NCI-H510A (cell line): ENCODE data around the gene C3orf70.

ENCODE experiments used
- DNase-seq: peaks from one replicate; lab custom pipeline; 2025; lab: John Stamatoyannopoulos, UW

C3orf70 gene

GRCh38 chr3:185049710-185050109, 103.2 kb downstream of the C3orf70 start:
- no peak for DNase-seq

DNA sequence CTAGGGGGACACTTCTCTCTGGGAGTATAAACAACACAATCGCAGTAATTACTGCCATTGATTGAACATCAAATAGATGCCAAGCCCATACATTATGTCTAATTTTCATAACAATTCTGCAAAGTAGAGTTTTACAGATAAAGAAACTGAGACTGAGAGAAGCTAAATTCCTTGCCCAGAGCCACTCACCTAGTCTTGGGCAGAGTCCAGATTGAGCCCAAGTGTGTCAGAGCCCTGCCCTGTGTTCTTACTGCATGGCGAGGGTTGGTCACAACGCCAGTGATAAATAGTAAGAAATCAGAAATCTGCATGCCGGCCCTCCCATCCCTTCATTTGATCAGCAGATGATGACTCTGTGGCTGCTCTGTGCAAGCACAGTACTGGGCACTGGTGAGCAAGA, 106.3 kb downstream of the C3orf70 start:
- DNase-seq, result no peak

DNA sequence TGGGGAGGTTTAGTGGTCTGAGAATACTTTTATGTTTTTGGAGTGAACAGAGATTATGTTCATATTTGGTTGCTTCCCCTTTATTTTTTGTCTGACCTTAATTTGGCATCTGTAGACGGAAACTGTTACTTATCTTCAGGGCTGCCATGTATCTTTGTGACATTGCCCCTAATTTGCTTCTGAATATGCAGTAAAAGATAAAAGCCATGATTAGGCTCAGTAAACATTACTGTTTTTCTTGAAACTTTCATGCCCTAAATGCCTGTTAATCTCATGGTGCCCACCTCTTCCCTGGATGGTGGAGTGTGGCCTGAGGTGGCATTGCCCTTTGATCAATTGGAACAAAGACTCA, 106.7 kb downstream of the C3orf70 start:
- no peak for DNase-seq

- DNase-seq, result no peak
Observed at GRCh38 chr3:185042312-185043050, 110.4 kb downstream of the C3orf70 start.

GRCh38 chr3:185041540-185041939, 111.3 kb downstream of the C3orf70 start:
- no peak for DNase-seq

GRCh38 chr3:185040425-185040824, 112.4 kb downstream of the C3orf70 start:
- DNase-seq, result no peak

- no peak for DNase-seq
Observed at GRCh38 chr3:185037801-185038200, 115.1 kb downstream of the C3orf70 start.

- no peak for DNase-seq
Observed at GRCh38 chr3:185030951-185031350, 121.9 kb downstream of the C3orf70 start.

DNA sequence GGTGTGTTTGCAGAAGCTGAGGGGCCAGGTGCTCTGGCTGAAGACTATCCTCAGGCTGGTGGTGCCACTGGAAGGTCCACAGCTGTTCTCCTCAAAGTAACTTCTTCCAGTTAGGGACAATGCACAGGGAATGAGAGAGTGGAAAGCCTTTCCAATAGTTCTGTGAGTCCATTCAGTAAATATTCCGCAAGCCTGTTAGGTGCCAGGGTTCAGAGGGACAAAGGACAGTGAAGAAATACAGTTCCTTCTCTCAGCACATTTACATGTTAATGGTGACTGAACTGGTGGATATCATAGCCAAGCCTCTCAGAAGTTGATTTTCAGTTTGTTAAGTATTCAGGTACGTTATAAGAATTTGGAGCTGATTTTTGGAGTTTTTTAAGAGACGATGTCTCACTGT, 122.5 kb downstream of the C3orf70 start:
- DNase-seq, result no peak

GRCh38 chr3:185029086-185029485, 123.8 kb downstream of the C3orf70 start:
- no peak for DNase-seq

DNA sequence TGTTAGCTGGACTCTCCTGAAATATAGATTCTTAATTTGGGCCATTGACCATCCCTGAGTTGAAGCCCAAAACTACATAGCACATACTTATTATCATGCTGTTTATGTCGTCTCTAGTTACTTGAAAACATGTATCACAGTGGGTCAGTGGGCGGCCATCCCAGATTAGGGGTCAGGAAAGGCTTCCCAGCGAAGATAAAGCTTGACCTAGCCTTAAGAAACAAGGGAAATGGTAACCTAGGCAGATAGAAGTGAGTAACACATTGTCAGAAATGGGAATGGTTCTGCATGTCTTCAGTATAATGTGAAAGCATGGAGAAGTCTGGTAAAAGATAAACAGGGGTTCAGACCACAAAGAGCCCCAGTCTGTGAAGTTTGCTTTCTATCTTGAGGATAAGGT, 124.7 kb downstream of the C3orf70 start:
- no peak for DNase-seq
